Astrocyte (in vitro differentiated cells and primary cell): ENCODE data around the gene TRAF3IP1. TPM values are rescaled to one million over a fixed set of nuclear protein-coding genes. Genes with fewer than 3 reads are reported as not detected.

Experiments used
- DNase-seq: peaks from one replicate; pipeline ENCODE4 v3.0.0-alpha.2; 2010; ENCODE audit warnings: low read depth
- FAIRE-seq: peaks from 2 replicates; lab custom pipeline; 2011; peaks lifted over from hg19 to GRCh38; lab: Jason Lieb, UNC
- H2AFZ ChIP-seq: 2 replicates; pipeline ENCODE4 v1.6.0; 2012; ENCODE audit warnings: low read depth, low read length, inconsistent platforms
- H3K27ac ChIP-seq: 2 replicates; pipeline ENCODE4 v1.5.1; 2011; ENCODE audit warnings: low read depth, low read length, inconsistent platforms
- H3K27me3 ChIP-seq: 2 replicates; pipeline ENCODE4 v1.6.0; 2011; ENCODE audit warnings: low read length, inconsistent platforms; ENCODE audit not compliant: insufficient read depth
- H3K36me3 ChIP-seq: 2 replicates; pipeline ENCODE4 v1.5.1; 2011; ENCODE audit warnings: low read length, inconsistent platforms; ENCODE audit not compliant: insufficient read depth
- H3K4me1 ChIP-seq: 2 replicates; pipeline ENCODE4 v1.5.1; 2011; ENCODE audit warnings: low read length, inconsistent platforms; ENCODE audit not compliant: insufficient read depth
- H3K4me2 ChIP-seq: 2 replicates; pipeline ENCODE4 v1.6.0; 2012; ENCODE audit warnings: low read length, inconsistent platforms
- H3K4me3 ChIP-seq: 2 replicates; pipeline ENCODE4 v1.5.1; 2011; ENCODE audit warnings: low read depth, mild to moderate bottlenecking, low read length, inconsistent platforms; ENCODE audit not compliant: insufficient read depth
- H3K79me2 ChIP-seq: 2 replicates; pipeline ENCODE4 v1.6.0; 2012; ENCODE audit warnings: mild to moderate bottlenecking, low read length, inconsistent platforms; ENCODE audit not compliant: insufficient read depth
- H3K9ac ChIP-seq: 2 replicates; pipeline ENCODE4 v1.6.0; 2012; ENCODE audit warnings: mild to moderate bottlenecking, low read length, inconsistent platforms
- H3K9me3 ChIP-seq: 2 replicates; pipeline ENCODE4 v1.5.1; 2012; ENCODE audit warnings: low read depth, mild to moderate bottlenecking, low read length, inconsistent platforms; ENCODE audit not compliant: insufficient read depth
- H4K20me1 ChIP-seq: 2 replicates; pipeline ENCODE4 v1.6.0; 2012; ENCODE audit warnings: low read length, inconsistent platforms; ENCODE audit not compliant: insufficient read depth
- H3K27ac Mint-ChIP-seq: one replicate; pipeline ENCODE4 v1.8.0; 2021; ENCODE audit warnings: mild to moderate bottlenecking, mixed read lengths; ENCODE audit not compliant: unreplicated experiment
- H3K27me3 Mint-ChIP-seq: one replicate; pipeline ENCODE4 v1.8.0; 2021; ENCODE audit warnings: low read depth, mixed read lengths; ENCODE audit not compliant: unreplicated experiment
- H3K36me3 Mint-ChIP-seq: one replicate; pipeline ENCODE4 v1.8.0; 2021; ENCODE audit warnings: low read depth, mixed read lengths; ENCODE audit not compliant: unreplicated experiment
- H3K4me1 Mint-ChIP-seq: one replicate; pipeline ENCODE4 v1.8.0; 2021; ENCODE audit warnings: low read depth, mixed read lengths; ENCODE audit not compliant: unreplicated experiment
- H3K4me3 Mint-ChIP-seq: one replicate; pipeline ENCODE4 v1.8.0; 2021; ENCODE audit warnings: mild to moderate bottlenecking, moderate library complexity, mixed read lengths; ENCODE audit not compliant: unreplicated experiment
- H3K9me3 Mint-ChIP-seq: one replicate; pipeline ENCODE4 v1.8.0; 2021; ENCODE audit warnings: mild to moderate bottlenecking, mixed read lengths; ENCODE audit not compliant: unreplicated experiment
- CTCF ChIP-seq: IDR thresholded peaks from 2 replicates; pipeline ENCODE4 v1.5.1; 2011; ENCODE audit warnings: low read depth, mild to moderate bottlenecking, inconsistent platforms, low read length, moderate library complexity; ENCODE audit not compliant: insufficient read depth
- EZH2 ChIP-seq: IDR thresholded peaks from 2 replicates; pipeline ENCODE4 v1.6.1; 2012; ENCODE audit warnings: mild to moderate bottlenecking, low read length, inconsistent platforms; ENCODE audit not compliant: insufficient read depth
- total RNA-seq: library from RNA; stranded (reverse); gene quantifications from 2 replicates; pipeline ENCODE4 v1.2.1, GENCODE V29; 2021

Gene TRAF3IP1
- total RNA-seq, 1 donor from 2014 or later, result 19.6 TPM

GRCh38 chr2:238294393-238295143, 25.8 kb upstream of the TRAF3IP1 start:
- no peak overlapping the region for H3K4me3 Mint-ChIP-seq
- Histone ChIP-seq H3K9me3 (no peaks in the 10 kb centered on the region), H3K79me2 (no peaks in the 10 kb centered on the region), H2AFZ (no peak overlapping the region), H3K4me1 (peaks cover 4% of the 10 kb centered on the region), H3K9ac (no peak overlapping the region), H3K27me3 (peaks cover 4% of the 10 kb centered on the region), H3K27ac (no peak overlapping the region), H3K36me3 (no peaks in the 10 kb centered on the region), H3K4me3 (no peak overlapping the region), H4K20me1 (no peaks in the 10 kb centered on the region), H3K4me2 (no peak overlapping the region)
- H3K9me3 Mint-ChIP-seq, result no peaks in the 10 kb centered on the region
- no peak for TF ChIP-seq EZH2
- TF ChIP-seq CTCF, result no peak
- FAIRE-seq (no peak), DNase-seq (no peak)
- peaks cover 5% of the 10 kb centered on the region for H3K4me1 Mint-ChIP-seq
- H3K27me3 Mint-ChIP-seq, result peaks cover 26% of the 10 kb centered on the region
- no peaks in the 10 kb centered on the region for H3K36me3 Mint-ChIP-seq
- H3K27ac Mint-ChIP-seq, result peak overlapping the region; percentile 24

DNA sequence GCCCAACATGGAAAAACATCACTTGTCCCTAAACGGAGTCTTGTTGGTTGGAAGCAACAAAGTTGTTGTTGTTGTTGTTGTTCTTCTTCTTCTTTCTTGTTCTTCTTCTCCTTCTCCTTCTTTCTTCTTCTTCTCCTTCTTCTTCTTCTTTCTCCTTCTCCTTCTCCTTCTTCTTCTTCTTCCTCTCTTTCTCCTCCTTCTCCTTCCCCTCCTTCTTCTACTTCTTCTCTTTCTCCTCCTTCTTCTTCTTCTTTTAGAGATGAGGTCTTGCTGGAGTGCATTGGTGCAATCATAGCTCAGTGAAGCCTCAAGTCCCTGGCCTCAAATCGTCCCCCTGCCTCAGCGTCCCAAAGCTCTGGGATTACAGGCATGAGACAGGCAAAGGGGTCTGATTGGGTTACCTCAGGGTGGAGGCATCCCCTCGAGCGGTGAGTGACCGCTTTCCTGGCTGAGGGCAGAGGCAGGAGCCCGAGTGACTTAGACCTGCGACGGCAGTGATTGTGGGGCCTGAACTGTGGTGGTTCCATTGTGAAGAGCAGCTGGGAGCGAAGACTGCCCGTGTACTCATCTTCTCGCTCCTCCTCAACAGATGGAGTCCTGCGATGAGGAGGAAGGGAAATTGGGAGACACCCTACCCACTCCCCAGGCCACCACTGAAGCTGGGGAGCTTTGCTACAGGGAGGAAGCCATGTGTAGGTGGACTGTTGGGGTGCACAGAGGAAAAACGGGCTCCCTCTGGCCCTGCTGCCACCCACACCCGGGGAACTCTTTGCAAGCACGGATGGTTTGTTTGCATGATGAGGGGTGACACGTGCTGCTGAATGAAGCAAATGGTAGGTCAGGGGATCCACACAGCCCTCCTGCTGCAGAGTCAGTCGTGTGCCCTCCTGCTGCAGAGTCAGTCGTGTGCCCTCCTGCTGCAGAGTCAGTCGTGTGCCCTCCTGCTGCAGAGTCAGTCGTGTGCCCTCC, 24.9 kb upstream of the TRAF3IP1 start:
- no peak overlapping the region for H3K27ac Mint-ChIP-seq
- no peak for DNase-seq
- TF ChIP-seq EZH2, result no peak
- no peak for TF ChIP-seq CTCF
- Histone ChIP-seq H3K4me3 (no peak overlapping the region), H3K27ac (no peak overlapping the region), H3K36me3 (no peaks in the 10 kb centered on the region), H4K20me1 (no peaks in the 10 kb centered on the region), H3K79me2 (no peaks in the 10 kb centered on the region), H3K4me2 (no peak overlapping the region), H3K9ac (no peak overlapping the region), H2AFZ (no peak overlapping the region), H3K4me1 (no peaks in the 10 kb centered on the region), H3K9me3 (no peaks in the 10 kb centered on the region), H3K27me3 (peaks cover 4% of the 10 kb centered on the region)
- H3K36me3 Mint-ChIP-seq, result no peaks in the 10 kb centered on the region
- FAIRE-seq, result no peak
- no peak overlapping the region for H3K4me3 Mint-ChIP-seq
- H3K4me1 Mint-ChIP-seq, result no peaks in the 10 kb centered on the region
- H3K27me3 Mint-ChIP-seq, result peaks cover 26% of the 10 kb centered on the region
- no peaks in the 10 kb centered on the region for H3K9me3 Mint-ChIP-seq
